Osteocyte (in vitro differentiated cells): ENCODE measurements around the gene TGFBR3. TPM values are rescaled to one million over a fixed set of nuclear protein-coding genes. Genes with fewer than 3 reads are reported as not detected.
"Not testable (repeated sequence)": the region's sequence is repeated elsewhere in the genome, so short reads cannot be mapped to it uniquely, and the experiment has no call there.

Experiments
- DNase-seq: peaks from one replicate; pipeline ENCODE4 v3.0.0; 2021; ENCODE audit warnings: mixed read lengths; ENCODE audit not compliant: unreplicated experiment; ENCODE audit errors: extremely low spot score
- H3K27ac Mint-ChIP-seq: one replicate; pipeline ENCODE4 v1.8.0; 2021; ENCODE audit warnings: mild to moderate bottlenecking, mixed read lengths; ENCODE audit not compliant: unreplicated experiment
- H3K27me3 Mint-ChIP-seq: one replicate; pipeline ENCODE4 v1.8.0; 2021; ENCODE audit warnings: mixed read lengths; ENCODE audit not compliant: unreplicated experiment
- H3K36me3 Mint-ChIP-seq: one replicate; pipeline ENCODE4 v1.8.0; 2021; ENCODE audit warnings: mixed read lengths; ENCODE audit not compliant: unreplicated experiment
- H3K4me1 Mint-ChIP-seq: one replicate; pipeline ENCODE4 v1.8.0; 2021; ENCODE audit warnings: mixed read lengths; ENCODE audit not compliant: unreplicated experiment
- H3K4me3 Mint-ChIP-seq: one replicate; pipeline ENCODE4 v1.8.0; 2021; ENCODE audit warnings: mild to moderate bottlenecking, moderate library complexity, mixed read lengths; ENCODE audit not compliant: unreplicated experiment
- H3K9me3 Mint-ChIP-seq: one replicate; pipeline ENCODE4 v1.8.0; 2021; ENCODE audit warnings: mixed read lengths; ENCODE audit not compliant: unreplicated experiment
- total RNA-seq: library from RNA; stranded (reverse); gene quantifications from 2 replicates; pipeline ENCODE4 v1.2.1, GENCODE V29; 2021
- TF ChIP-seq, protein P1 (sequence below): fragments of 200-600 bp; sonication (generic); IDR thresholded peaks from 2 replicates; pipeline ENCODE4 v1.5.0; 2021; ENCODE audit warnings: antibody characterized with exemption, mild to moderate bottlenecking, moderate library complexity

The TGFBR3 gene
- total RNA-seq, 1 donor from 2014 or later, result 14.1 TPM

DNA sequence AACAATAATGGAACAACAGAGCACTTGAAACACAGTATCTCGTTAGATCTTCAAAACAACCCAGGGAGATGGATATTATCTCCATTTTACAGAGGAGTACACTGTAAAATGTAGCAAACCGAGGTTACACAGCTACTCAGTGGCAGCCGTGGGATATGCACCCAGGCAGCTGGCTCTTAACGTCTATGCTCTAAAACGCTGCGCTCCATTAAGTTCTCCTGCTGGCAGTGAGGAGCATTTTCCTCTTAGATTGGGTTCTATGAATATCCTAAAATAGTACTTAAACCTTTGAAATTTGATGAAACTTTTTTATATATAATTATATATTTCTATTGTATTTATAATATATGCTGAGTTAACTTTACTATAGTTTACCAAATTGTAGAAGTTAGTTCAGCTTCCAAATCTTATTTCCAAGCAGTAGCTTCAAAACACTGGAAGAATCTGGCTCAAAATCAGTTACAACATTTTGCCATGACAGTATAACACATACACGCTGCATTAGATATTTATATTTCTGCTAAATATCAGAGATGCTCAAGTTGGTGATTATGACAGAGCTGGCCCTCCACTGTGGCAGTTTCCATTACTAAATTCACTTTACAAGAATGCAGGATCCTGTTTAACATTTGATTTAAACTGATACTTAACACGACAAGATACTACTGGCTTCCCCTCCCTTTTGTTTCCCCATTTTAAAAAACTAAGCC is 49.5 kb downstream of the TGFBR3 start:
- TF ChIP-seq, protein P1, sequence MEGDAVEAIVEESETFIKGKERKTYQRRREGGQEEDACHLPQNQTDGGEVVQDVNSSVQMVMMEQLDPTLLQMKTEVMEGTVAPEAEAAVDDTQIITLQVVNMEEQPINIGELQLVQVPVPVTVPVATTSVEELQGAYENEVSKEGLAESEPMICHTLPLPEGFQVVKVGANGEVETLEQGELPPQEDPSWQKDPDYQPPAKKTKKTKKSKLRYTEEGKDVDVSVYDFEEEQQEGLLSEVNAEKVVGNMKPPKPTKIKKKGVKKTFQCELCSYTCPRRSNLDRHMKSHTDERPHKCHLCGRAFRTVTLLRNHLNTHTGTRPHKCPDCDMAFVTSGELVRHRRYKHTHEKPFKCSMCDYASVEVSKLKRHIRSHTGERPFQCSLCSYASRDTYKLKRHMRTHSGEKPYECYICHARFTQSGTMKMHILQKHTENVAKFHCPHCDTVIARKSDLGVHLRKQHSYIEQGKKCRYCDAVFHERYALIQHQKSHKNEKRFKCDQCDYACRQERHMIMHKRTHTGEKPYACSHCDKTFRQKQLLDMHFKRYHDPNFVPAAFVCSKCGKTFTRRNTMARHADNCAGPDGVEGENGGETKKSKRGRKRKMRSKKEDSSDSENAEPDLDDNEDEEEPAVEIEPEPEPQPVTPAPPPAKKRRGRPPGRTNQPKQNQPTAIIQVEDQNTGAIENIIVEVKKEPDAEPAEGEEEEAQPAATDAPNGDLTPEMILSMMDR, result no peak
- Mint-ChIP-seq H3K27me3 (no peaks in the 10 kb centered on the region), H3K4me1 (peaks cover 13% of the 10 kb centered on the region), H3K9me3 (no peaks in the 10 kb centered on the region), H3K4me3 (no peak overlapping the region), H3K36me3 (no peaks in the 10 kb centered on the region), H3K27ac (no peak overlapping the region)
- no peak for DNase-seq

DNA sequence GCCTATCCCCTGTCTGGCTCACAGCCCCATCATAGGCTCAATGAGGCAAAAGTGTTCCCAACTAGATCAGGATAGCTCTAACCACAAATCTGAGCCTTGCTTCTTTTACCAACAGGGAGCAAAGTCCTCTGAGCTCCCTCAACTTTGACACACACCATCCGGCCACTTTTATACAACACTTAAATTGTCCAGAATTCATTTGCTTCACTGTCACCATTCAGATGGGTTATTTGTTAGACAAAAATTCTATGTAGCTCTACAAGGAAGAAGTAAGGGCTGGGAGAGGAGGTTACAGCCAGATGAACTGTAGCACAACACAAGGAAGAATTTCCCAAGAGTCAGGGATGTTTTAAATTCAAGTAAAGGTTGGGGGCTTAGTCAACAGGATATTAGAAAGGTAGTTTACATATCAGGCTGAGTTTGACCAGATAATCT is 50.8 kb downstream of the TGFBR3 start:
- Mint-ChIP-seq H3K9me3 (no peaks in the 10 kb centered on the region), H3K27me3 (no peaks in the 10 kb centered on the region), H3K4me1 (peaks cover 24% of the 10 kb centered on the region), H3K27ac (no peak overlapping the region), H3K4me3 (no peak overlapping the region), H3K36me3 (no peaks in the 10 kb centered on the region)
- TF ChIP-seq, protein P1, result no peak
- DNase-seq, result no peak

DNA sequence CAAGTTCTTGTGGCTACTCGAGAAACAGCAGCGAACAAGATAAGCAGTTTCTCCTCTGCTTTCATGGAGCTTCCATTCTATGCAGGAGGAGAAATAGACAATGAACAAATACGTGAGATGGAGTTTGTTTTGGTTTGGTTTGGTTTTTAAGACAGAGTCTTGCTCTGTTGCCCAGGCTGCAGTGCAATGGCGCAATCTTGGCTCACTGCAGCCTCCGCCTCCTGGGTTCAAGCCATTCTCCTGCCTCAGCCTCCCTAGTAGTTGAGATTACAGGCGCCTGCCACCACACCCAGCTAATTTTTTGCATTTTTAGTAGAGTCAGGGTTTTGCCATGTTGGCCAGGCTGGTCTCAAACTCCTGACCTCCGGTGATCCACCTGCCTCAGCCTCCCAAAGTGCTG is 51.4 kb downstream of the TGFBR3 start:
- not testable (repeated sequence) for H3K27ac Mint-ChIP-seq, H3K27me3 Mint-ChIP-seq, H3K4me3 Mint-ChIP-seq, H3K9me3 Mint-ChIP-seq, H3K36me3 Mint-ChIP-seq, DNase-seq
- peaks cover 28% of the 10 kb centered on the region for H3K4me1 Mint-ChIP-seq

DNA sequence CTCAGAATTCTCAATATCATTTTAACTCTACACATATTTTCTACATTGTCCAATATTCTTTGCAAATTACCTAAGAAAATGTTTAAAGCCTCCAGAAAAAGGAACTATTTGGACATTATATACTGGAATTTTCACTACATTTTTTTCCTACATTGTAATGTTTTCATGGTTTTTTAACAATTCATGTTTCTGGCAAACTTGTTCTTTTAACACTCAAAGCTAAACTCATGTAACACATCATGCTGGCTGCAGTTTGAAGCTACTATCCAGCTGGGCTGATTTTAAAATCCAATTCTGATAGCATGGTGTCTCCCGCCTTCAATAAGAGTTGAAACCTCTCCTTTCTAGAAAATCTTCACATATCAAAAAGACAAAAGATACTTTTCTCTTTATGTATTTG is 52.0 kb downstream of the TGFBR3 start:
- no peaks in the 10 kb centered on the region for H3K9me3 Mint-ChIP-seq
- H3K27me3 Mint-ChIP-seq, result no peaks in the 10 kb centered on the region
- TF ChIP-seq, protein P1, result no peak
- DNase-seq, result no peak
- no peak overlapping the region for H3K4me3 Mint-ChIP-seq
- H3K36me3 Mint-ChIP-seq, result no peaks in the 10 kb centered on the region
- peaks cover 28% of the 10 kb centered on the region for H3K4me1 Mint-ChIP-seq
- peak overlapping the region; percentile 38 for H3K27ac Mint-ChIP-seq

DNA sequence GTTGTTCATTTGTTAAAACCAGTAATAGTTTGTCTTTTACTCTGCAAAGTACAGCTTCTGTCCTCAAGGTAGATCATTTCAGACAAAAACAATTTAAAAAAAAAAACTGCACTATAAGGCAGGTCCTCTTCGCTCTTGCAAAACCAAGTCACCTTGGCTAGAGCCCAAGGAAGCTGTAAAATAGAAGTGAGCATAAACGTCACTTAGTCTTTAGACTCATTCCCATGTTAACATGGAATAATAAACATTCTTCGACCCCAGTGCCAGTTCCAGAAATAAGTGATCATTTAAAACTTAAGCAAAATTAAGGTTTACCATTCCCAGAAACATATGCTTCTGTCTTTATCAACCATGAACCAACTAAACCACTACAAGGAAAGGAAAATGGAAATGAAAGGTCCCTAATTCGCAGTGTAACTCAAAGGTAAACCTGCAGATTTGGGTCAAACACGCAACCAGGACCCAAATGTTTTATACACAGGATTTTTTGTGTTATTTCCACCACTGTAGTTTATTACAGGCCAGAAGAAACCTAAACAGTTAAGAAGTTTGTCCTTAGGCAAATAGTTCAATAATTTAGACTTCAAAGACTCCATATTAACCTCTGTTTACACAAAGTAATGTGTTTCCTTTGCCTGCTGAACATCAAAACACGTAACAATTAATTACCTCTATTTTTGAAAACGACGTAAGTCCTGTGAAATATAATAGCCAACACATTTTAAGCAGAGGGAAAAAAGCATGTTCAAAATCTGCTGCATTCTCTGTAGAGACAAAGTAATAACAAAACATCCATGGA is 54.6 kb downstream of the TGFBR3 start:
- H3K36me3 Mint-ChIP-seq, result no peaks in the 10 kb centered on the region
- H3K4me1 Mint-ChIP-seq, result peaks cover 37% of the 10 kb centered on the region
- peak overlapping the region; percentile 91 for H3K27ac Mint-ChIP-seq
- TF ChIP-seq, protein P1, result no peak
- no peak for DNase-seq
- H3K4me3 Mint-ChIP-seq, result no peak overlapping the region
- H3K27me3 Mint-ChIP-seq, result no peaks in the 10 kb centered on the region
- H3K9me3 Mint-ChIP-seq, result no peaks in the 10 kb centered on the region
